ENCODE measurements around the gene SCN9A.
A peak's percentile ranks its signal among the peaks of the same experiment; 100 is the strongest.

SCN9A gene

GRCh38 chr2:166393008-166393407 lies 17.3 kb upstream of the SCN9A start:
- Mint-ChIP-seq H3K4me1 (no peaks in the 10 kb centered on the region), H3K36me3 (no peaks in the 10 kb centered on the region), H3K27ac (no peak overlapping the region), H3K27me3 (no peaks in the 10 kb centered on the region), H3K9me3 (peaks cover 1% of the 10 kb centered on the region), H3K4me3 (no peak overlapping the region)
- DNase-seq (ENCODE audit: low spot score in 2 of 2) = no peak
- no peak for ATAC-seq (ENCODE audit: low read depth)

GRCh38 chr2:166388481-166389070 lies 12.8 kb upstream of the SCN9A start:
- no peak overlapping the region for H3K4me3 Mint-ChIP-seq
- DNase-seq (ENCODE audit: low spot score in 2 of 2) = no peak
- no peaks in the 10 kb centered on the region for H3K27me3 Mint-ChIP-seq
- H3K27ac Mint-ChIP-seq = no peak overlapping the region
- no peaks in the 10 kb centered on the region for H3K9me3 Mint-ChIP-seq
- no peaks in the 10 kb centered on the region for H3K4me1 Mint-ChIP-seq
- no peak for ATAC-seq (ENCODE audit: low read depth)
- H3K36me3 Mint-ChIP-seq = no peaks in the 10 kb centered on the region

GRCh38 chr2:166385313-166385712 lies 9.6 kb upstream of the SCN9A start:
- DNase-seq (ENCODE audit: low spot score in 2 of 2) (no peak), ATAC-seq (ENCODE audit: low read depth) (no peak)
- Mint-ChIP-seq H3K4me1 (no peaks in the 10 kb centered on the region), H3K9me3 (no peaks in the 10 kb centered on the region), H3K4me3 (no peak overlapping the region), H3K27ac (no peak overlapping the region), H3K36me3 (no peaks in the 10 kb centered on the region), H3K27me3 (no peaks in the 10 kb centered on the region)

GRCh38 chr2:166384774-166385173 lies 9.0 kb upstream of the SCN9A start:
- ATAC-seq (ENCODE audit: low read depth) (no peak), DNase-seq (ENCODE audit: low spot score in 2 of 2) (no peak)
- Mint-ChIP-seq H3K27me3 (no peaks in the 10 kb centered on the region), H3K4me1 (no peaks in the 10 kb centered on the region), H3K36me3 (no peaks in the 10 kb centered on the region), H3K9me3 (no peaks in the 10 kb centered on the region), H3K4me3 (no peak overlapping the region), H3K27ac (no peak overlapping the region)

- Mint-ChIP-seq H3K36me3 (no peaks in the 10 kb centered on the region), H3K27ac (no peak overlapping the region), H3K9me3 (no peaks in the 10 kb centered on the region), H3K4me1 (no peaks in the 10 kb centered on the region), H3K4me3 (no peak overlapping the region), H3K27me3 (peaks cover 3% of the 10 kb centered on the region)
- ATAC-seq (ENCODE audit: low read depth) (no peak), DNase-seq (ENCODE audit: low spot score in 2 of 2) (no peak)
Measured at GRCh38 chr2:166382448-166382847, 6.7 kb upstream of the SCN9A start.

GRCh38 chr2:166380615-166381014 lies 4.9 kb upstream of the SCN9A start:
- Mint-ChIP-seq H3K4me1 (peaks cover 2% of the 10 kb centered on the region), H3K27ac (no peak overlapping the region), H3K9me3 (no peaks in the 10 kb centered on the region), H3K27me3 (peaks cover 6% of the 10 kb centered on the region), H3K4me3 (no peak overlapping the region), H3K36me3 (no peaks in the 10 kb centered on the region)
- ATAC-seq (ENCODE audit: low read depth) (no peak), DNase-seq (ENCODE audit: low spot score in 2 of 2) (no peak)

- no peaks in the 10 kb centered on the region for H3K9me3 Mint-ChIP-seq
- no peak for ATAC-seq (ENCODE audit: low read depth)
- H3K36me3 Mint-ChIP-seq = no peaks in the 10 kb centered on the region
- H3K4me1 Mint-ChIP-seq = peaks cover 7% of the 10 kb centered on the region
- no peak overlapping the region for H3K4me3 Mint-ChIP-seq
- H3K27me3 Mint-ChIP-seq = peaks cover 12% of the 10 kb centered on the region
- no peak for DNase-seq (ENCODE audit: low spot score in 2 of 2)
- no peak overlapping the region for H3K27ac Mint-ChIP-seq
Measured at GRCh38 chr2:166376873-166377272, 1.1 kb upstream of the SCN9A start.

GRCh38 chr2:166376488-166376828 lies 714 bp upstream of the SCN9A start:
- Mint-ChIP-seq H3K4me1 (peaks cover 7% of the 10 kb centered on the region), H3K36me3 (no peaks in the 10 kb centered on the region), H3K9me3 (no peaks in the 10 kb centered on the region), H3K27me3 (peaks cover 12% of the 10 kb centered on the region), H3K4me3 (no peak overlapping the region), H3K27ac (no peak overlapping the region)
- ATAC-seq (ENCODE audit: low read depth) (no peak), DNase-seq (ENCODE audit: low spot score in 2 of 2) (no peak)

- H3K9me3 Mint-ChIP-seq = no peaks in the 10 kb centered on the region
- no peaks in the 10 kb centered on the region for H3K36me3 Mint-ChIP-seq
- DNase-seq (ENCODE audit: low spot score in 2 of 2) (no peak), ATAC-seq (ENCODE audit: low read depth) (no peak)
- H3K27ac Mint-ChIP-seq = no peak overlapping the region
- peaks cover 7% of the 10 kb centered on the region for H3K4me1 Mint-ChIP-seq
- peaks cover 12% of the 10 kb centered on the region for H3K27me3 Mint-ChIP-seq
- H3K4me3 Mint-ChIP-seq = peak overlapping the region; percentile 59
Measured at GRCh38 chr2:166375195-166375735, 479 bp downstream of the SCN9A start.

GRCh38 chr2:166373951-166374350 lies 1.8 kb downstream of the SCN9A start:
- ATAC-seq (ENCODE audit: low read depth) (no peak), DNase-seq (ENCODE audit: low spot score in 2 of 2) (no peak)
- no peak overlapping the region for H3K27ac Mint-ChIP-seq
- H3K4me1 Mint-ChIP-seq = peaks cover 7% of the 10 kb centered on the region
- H3K36me3 Mint-ChIP-seq = no peaks in the 10 kb centered on the region
- H3K9me3 Mint-ChIP-seq = no peaks in the 10 kb centered on the region
- H3K27me3 Mint-ChIP-seq = peaks cover 12% of the 10 kb centered on the region
- H3K4me3 Mint-ChIP-seq = no peak overlapping the region

- peaks cover 7% of the 10 kb centered on the region for H3K4me1 Mint-ChIP-seq
- ATAC-seq (ENCODE audit: low read depth) = no peak
- no peak overlapping the region for H3K4me3 Mint-ChIP-seq
- no peak overlapping the region for H3K27ac Mint-ChIP-seq
- no peaks in the 10 kb centered on the region for H3K36me3 Mint-ChIP-seq
- H3K9me3 Mint-ChIP-seq = no peaks in the 10 kb centered on the region
- H3K27me3 Mint-ChIP-seq = peaks cover 12% of the 10 kb centered on the region
- DNase-seq (ENCODE audit: low spot score in 2 of 2) = no peak
Measured at GRCh38 chr2:166373539-166373938, 2.2 kb downstream of the SCN9A start.

- ATAC-seq (ENCODE audit: low read depth) (no peak), DNase-seq (ENCODE audit: low spot score in 2 of 2) (no peak)
- H3K4me1 Mint-ChIP-seq = peaks cover 7% of the 10 kb centered on the region
- peaks cover 10% of the 10 kb centered on the region for H3K27me3 Mint-ChIP-seq
- H3K4me3 Mint-ChIP-seq = no peak overlapping the region
- no peak overlapping the region for H3K27ac Mint-ChIP-seq
- H3K36me3 Mint-ChIP-seq = no peaks in the 10 kb centered on the region
- H3K9me3 Mint-ChIP-seq = no peaks in the 10 kb centered on the region
Measured at GRCh38 chr2:166373105-166373504, 2.6 kb downstream of the SCN9A start.

- H3K27me3 Mint-ChIP-seq = peaks cover 9% of the 10 kb centered on the region
- no peaks in the 10 kb centered on the region for H3K36me3 Mint-ChIP-seq
- peaks cover 7% of the 10 kb centered on the region for H3K4me1 Mint-ChIP-seq
- H3K9me3 Mint-ChIP-seq = no peaks in the 10 kb centered on the region
- ATAC-seq (ENCODE audit: low read depth) = no peak
- no peak for DNase-seq (ENCODE audit: low spot score in 2 of 2)
- no peak overlapping the region for H3K4me3 Mint-ChIP-seq
- no peak overlapping the region for H3K27ac Mint-ChIP-seq
Measured at GRCh38 chr2:166372046-166372445, 3.7 kb downstream of the SCN9A start.

- Mint-ChIP-seq H3K9me3 (no peaks in the 10 kb centered on the region), H3K27me3 (no peaks in the 10 kb centered on the region), H3K36me3 (no peaks in the 10 kb centered on the region), H3K4me1 (no peaks in the 10 kb centered on the region), H3K4me3 (no peak overlapping the region), H3K27ac (no peak overlapping the region)
- DNase-seq (ENCODE audit: low spot score in 2 of 2) (no peak), ATAC-seq (ENCODE audit: low read depth) (no peak)
Measured at GRCh38 chr2:166365803-166366420, 9.8 kb downstream of the SCN9A start.

GRCh38 chr2:166365239-166365638 lies 10.5 kb downstream of the SCN9A start:
- Mint-ChIP-seq H3K36me3 (no peaks in the 10 kb centered on the region), H3K4me1 (no peaks in the 10 kb centered on the region), H3K4me3 (no peak overlapping the region), H3K27me3 (no peaks in the 10 kb centered on the region), H3K9me3 (no peaks in the 10 kb centered on the region), H3K27ac (no peak overlapping the region)
- ATAC-seq (ENCODE audit: low read depth) = no peak
- DNase-seq (ENCODE audit: low spot score in 2 of 2) = no peak
